K562 (cell line): ENCODE data around the gene TMEM92.
"Not testable (repeated sequence)": the region's sequence is repeated elsewhere in the genome, so short reads cannot be mapped to it uniquely, and the experiment has no call there.

Experiments
- MYC ChIP-seq, 2 experiments: fragments of 250-450 bp in 1 of 2; sonication (Bioruptor Pico) in 1 of 2; IDR thresholded peaks; 2 replicates each; pipeline versions ENCODE4 v1.5.1 to v1.6.1; 2012 to 2021; ENCODE audit warnings: low read depth in 2 of 2, borderline replicate concordance in 1 of 2, improper control_type of control experiment in 1 of 2, low read length in 1 of 2, mild to moderate bottlenecking in 1 of 2, moderate library complexity in 1 of 2
- ZNF696 ChIP-seq: fragments of 250-450 bp; sonication (Bioruptor Pico); conservative IDR thresholded peaks from 2 replicates; pipeline ENCODE4 v1.4.0; 2020; ENCODE audit warnings: mild to moderate bottlenecking, moderate library complexity

DNA sequence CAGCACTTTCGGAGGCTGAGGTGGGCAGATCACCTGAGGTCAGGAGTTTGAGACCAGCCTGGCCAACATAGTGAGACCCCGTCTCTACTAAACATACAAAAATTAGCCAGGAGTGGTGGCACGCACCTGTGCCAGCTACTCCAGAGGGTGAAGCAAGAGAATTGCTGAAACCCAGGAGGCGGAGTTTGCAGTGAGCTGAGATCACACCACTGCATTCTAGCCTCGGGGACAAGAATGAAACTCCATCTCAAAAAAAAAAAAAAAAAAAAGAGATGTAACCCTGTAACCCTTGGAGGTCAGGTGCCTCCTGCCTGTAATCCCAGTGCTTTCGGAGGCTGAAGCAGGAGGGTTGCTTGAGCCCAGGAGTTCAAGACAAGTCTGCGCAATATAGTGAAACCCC, 13.0 kb downstream of the TMEM92 start:
- not testable (repeated sequence) for TF ChIP-seq MYC (IDR thresholded peaks at IDR 0.05; ENCODE audit: low read depth, low read length); MYC (CRISPR knock-in tag; IDR thresholded peaks at IDR 0.05; ENCODE audit: borderline replicate concordance, low read depth); ZNF696 (CRISPR knock-in tag)
